Brain pericyte (primary cell): ENCODE results near the gene LRRN2.
"Not testable (repeated sequence)": the region's sequence is repeated elsewhere in the genome, so short reads cannot be mapped to it uniquely, and the experiment has no call there.

Experiments
- DNase-seq: peaks from one replicate; pipeline ENCODE4 v3.0.0-alpha.2; 2012; ENCODE audit warnings: low read depth, low spot score

LRRN2 gene

DNA sequence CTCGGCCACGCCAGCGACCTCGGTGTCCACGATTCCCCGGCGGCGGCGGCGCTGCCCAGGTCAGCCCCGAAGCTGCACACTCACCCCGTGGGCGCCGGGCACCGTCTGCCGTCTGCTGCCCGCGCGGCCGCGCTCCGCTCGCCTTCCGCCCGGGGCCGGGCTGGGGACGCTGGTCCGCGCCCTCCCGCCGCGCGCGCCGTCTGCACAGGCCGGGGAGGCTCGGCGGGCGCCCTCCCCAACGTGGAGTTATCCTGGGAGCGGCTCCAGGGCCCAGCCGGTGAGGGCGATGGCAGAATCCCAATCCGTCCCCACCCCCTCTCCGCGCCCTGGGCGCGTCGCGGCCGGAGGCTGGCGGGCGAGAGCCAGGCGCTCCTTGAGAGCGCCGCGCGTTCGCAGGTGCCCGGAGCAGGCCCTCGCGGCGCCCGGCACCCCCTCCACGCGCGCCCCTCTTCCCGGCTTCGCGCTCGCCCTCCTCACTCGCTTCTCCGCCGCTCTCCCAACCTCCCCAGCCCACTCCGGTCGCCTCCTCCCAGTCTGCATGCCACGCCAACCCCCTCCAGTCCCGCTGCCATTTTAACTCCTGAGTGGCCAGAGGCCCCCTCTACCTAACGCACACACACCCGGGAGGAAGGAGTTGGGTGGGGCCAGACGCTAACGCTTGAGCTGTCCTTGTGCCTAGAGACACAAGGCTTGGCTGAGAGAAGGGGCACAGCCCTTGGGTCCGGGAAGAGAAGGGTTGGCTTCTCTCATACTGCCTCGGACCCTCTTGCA is at the start of gene LRRN2:
LRRN2 (minus strand) TSS at position 503 of the 771 bp plus-strand sequence. CDS start 65,746 bp downstream, outside the sequence.
- DNase-seq, result no peak

DNA sequence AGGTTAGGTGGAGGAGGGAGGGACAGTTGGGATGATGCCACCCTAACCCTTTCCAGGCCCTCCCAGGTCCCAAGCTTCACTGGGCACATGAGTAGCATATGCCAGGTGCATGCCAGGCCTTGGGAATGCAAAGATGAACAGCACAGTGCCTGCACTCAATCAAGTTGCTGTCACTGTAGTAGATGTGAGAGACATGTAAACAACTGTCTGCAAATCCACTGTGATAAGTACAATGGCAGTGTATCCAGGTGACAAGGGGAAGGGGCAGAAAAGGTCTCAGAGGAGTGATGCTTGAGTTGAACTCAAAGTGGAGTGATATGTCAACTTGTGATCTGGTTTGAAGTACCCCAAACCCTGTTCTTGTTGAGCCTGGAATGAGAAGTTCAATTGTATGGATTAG is 49.5 kb upstream of the LRRN2 start:
- no peak for DNase-seq

DNA sequence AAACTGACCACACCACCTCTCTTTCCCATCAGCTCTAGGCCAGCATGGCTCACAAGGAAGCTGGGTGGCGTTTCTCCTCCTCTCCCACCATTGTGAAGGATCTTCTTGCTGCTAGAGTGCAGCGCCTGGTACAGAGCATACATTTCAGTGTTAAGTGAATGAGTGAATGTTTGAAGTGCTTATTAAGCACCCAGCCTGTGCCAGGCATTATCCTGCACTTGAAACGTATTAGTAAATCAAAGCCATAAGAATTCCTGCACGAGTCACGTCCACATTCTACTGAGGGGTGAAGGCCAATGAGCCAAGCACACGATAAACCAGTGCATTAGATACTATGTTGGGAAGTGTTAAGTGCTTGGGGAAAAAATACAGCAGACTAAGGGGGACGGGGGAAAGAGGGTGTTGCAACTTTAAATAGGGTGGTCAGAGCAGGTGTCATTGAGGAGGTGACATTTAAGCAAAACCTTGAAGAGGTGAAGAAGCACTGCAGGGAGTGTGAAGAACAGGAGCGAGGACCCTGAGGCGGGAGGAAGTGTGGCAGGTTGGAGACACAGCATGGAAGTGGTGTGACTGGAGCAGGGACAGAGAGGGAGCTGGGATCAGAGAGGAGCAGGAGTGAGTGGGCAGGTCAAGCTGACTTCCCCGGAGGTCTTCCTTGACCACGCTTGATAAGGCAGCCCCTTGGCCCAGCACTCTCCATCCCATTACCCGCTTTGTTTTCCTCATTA is 48.5 kb upstream of the LRRN2 start:
- DNase-seq, result no peak

DNA sequence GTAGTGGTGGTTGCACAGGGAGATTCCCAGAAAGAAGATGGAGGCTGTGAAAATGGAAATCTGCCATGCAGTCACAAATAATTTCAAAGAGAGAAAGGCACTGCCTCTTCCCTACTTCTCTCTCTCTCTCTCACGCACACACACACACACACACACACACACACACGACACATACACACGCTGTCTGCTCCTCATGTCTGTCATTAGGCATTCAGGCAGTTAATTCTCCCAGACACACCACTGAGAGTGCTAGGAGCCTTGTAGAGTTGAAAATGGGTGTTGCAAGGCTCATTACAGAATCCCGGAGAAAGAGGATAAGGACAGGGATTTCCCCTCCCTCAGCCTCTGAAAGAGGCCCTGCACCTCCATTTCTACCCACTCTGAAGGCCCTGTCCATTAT is 47.8 kb upstream of the LRRN2 start:
- DNase-seq, result no peak

DNA sequence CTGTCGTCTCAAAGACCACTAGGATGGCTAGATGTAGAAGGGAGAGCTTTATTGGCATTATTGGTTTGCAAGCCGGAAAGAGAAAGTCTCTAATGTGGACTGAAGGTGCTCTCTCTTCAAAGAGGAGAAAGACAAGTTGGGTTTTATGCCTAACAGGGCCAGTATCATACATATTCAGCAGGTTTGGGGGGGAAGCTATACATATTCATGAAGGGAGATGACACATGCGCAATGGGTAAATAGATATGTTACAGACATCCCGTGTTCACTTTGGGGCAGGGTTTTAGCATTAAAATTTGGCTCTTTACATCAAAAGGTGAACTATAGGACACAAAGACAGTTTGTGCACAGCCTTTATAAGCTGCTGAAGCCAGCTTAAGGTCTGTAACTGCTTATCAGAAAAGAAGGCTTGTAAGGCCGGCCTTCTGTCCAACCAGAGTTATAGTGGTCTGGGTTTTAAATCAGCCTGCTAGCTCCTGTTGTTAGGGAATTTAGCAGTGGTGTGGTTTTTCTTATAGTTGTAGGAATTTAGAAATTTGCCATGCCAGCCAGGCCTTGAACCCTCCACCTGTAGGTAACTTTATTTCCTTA is 46.5 kb upstream of the LRRN2 start:
- DNase-seq, result no peak

DNA sequence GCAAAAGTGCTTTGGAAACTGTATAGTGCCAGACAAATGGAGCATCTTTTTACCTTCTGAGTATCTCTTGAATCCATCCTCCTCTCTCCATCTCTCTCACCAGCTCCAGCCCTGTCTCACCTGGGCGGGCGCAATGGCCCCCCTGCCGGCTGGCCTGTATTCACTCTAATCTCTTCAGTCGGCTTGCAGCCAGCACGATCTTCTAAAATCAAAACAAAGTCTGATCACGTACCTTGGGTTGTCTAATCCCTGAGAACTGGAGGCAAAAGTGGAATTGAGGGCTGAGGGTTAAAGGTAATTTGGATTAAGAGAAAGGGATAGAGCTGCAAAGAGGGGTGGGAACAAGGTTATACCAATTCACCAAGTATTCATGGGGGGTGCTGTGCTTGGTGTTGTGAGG is 46.0 kb upstream of the LRRN2 start:
- DNase-seq, result no peak

DNA sequence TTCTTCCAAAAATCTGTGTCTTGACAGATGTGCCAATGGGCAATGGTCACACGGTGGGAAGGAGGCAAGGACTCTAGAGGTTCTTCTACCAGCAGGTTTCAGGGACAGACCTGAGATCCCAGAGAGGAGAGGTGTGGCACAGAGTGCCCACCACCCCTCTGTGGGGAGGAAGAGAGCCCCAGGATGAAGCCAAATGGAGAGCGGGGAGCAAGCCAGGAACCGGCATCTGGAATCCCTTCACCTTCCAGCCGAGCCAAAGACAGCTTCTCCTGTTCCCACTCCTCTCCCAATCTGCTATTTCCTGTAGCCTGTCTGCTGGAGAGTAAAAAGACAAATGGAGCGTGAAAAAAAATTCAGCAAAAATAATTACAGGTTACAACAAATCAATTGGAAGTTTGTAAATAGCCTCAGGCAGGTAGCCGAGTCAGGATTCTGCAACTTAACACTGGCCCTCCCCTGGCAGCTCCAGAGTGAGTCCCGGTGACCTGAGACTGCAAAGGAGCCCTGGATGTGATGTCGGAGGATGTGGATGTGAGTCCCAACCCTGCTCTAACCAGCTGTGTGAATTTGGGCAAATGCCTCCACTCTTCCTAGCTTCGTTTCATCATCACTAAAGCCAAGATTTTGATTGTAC is 45.4 kb upstream of the LRRN2 start:
- DNase-seq, result no peak

DNA sequence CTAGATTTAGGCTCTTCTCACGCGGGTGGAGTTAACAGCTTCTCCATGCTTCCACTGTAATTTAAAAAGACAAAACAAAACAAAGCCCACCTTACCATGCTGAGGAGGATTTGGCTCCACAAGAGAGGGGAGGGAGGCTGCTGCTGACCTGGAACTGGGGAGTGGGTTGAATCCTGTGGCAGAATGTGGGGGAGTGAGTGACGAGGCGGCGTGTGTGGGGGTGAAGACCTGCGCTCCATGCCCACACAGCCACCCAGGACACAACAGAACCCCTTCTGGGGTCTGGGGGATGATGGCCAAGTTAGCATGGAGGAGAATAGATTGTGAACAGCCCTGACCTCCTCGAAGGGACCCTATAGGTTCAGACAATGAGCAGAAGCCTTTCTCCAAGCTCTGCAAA is 44.0 kb upstream of the LRRN2 start:
- DNase-seq, result no peak

DNA sequence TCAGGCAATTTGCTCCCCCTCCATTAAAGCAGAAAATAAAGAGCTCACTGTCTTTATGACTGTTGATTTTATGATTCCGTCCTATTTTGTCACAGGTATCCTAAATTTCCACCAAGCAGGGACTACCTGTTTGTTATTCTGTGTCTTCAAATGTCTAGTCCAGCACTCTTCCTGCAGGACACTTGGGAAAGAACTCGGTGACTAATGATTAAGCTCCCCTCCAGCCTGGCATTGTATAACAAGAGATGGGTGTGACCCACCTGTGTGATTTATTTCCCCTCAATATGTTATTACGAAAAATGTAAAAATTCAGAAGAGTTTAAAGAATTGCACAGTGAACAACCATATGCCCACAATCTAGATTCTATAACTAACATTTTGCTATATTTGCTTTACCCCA is 42.9 kb upstream of the LRRN2 start:
- DNase-seq, result no peak

DNA sequence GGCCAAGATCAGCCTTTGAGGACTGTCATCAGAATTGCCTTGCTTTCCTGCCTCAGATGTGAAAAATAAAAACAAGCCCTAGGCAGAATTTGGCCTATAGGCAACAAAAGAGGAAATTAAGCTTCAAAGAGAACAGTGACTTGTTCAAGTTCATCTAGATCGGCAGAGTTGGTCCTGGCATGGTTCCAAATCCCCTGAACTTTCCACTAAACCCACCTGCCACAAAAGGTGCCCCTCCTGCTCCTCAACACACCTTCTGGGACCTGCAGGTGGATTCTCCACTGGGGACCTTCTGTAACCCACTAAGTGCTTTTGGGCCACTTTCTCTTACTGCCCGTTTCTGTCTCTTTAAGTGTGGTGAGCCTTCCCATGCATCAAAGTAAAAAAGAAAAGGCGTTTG is 42.5 kb upstream of the LRRN2 start:
- no peak for DNase-seq

DNA sequence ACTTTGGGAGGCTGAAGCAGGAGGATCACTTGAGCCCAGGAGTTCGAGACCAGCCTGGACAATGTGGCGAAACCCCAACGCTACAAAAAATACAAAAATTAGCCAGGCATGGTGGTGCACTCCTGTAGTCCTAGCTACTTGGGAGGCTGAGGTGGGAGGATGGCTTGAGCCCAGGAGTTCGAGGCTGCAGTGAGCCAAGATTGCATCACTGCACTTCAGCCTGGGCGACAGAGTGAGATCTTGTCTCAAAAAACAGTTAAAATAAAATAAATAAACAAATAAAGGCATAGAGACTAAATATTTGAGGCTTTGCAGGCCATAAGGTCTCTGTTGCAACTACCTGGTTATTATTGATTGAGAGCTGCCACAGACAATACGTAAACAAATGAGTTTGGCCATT is 41.9 kb upstream of the LRRN2 start:
- not testable (repeated sequence) for DNase-seq

DNA sequence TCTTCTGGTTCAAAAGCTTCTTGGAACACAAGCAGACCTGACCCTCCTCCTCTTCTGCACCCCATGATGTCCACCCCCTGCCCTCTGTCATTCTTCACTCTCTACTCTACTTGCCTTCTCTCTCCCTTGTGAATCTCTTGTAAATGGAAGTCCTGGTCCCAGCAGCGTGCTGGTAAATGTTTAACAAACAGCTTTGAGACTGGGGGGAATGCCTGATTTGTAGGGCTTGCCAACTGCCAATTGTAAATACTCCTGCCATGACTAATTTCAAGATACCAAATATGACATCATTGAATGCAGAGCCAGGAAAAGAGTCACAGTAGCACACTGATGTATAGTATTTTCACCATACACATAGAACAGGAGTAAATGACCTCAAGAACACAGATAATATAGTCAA is 40.9 kb upstream of the LRRN2 start:
- no peak for DNase-seq

DNA sequence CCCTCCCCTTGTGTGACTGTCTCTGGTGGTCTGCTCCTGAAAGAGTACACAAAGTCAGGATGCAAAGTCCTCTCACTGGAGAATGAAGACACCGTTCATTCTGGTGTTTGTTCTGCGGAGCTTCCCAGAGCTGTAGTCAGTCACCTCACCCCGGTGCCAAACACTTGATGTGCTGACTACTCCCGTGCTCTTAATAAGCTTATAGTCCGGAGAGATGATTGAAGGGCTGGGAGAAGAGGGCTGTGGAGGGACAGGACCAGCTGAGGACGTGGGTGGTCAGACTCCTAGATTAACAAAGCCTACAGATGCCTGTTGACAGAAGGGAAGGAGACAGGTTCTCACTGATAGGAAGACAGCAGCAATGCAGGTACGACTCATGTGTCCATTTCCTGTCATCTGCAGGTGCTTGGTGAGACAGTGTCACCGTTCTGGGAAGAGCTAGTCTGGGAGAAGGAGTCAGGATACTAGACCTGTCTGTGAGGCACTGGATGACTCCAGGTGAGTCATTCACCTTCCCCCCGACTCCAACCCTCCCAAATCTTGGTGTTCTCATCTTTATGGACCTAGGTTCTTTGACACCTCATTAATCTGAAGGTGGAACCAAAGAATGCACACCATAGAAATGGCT is 40.4 kb upstream of the LRRN2 start:
- no peak for DNase-seq

DNA sequence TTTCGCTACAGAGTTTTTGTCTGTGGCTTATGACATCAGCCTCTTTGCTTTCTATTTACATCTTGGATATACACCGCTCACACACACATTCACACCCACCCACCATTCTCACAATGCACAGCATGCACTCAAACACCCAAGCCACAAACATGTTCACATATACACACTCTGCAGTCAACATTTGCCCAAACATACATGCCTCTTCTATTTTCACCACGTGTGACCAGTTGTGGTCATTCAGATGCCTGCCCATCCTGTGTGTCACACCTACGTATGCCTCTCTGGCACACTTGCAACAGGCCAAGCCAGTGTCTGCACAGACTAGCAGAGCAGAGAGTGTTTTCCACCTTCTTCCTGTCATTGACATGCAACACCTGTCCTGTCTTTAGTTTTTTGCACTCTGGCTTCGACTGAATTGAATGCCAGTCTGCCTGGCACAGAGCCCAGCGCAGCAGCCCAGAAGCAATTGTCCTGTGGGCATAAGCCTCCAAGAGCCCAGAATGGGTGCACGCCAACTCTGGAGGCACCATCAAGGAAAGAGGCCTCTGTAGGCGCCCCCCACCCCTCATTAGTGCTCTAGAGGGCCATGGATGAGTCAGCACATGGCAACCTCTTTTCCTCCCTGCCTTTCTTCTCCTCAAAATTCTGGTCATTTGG is 37.7 kb upstream of the LRRN2 start:
- no peak for DNase-seq

DNA sequence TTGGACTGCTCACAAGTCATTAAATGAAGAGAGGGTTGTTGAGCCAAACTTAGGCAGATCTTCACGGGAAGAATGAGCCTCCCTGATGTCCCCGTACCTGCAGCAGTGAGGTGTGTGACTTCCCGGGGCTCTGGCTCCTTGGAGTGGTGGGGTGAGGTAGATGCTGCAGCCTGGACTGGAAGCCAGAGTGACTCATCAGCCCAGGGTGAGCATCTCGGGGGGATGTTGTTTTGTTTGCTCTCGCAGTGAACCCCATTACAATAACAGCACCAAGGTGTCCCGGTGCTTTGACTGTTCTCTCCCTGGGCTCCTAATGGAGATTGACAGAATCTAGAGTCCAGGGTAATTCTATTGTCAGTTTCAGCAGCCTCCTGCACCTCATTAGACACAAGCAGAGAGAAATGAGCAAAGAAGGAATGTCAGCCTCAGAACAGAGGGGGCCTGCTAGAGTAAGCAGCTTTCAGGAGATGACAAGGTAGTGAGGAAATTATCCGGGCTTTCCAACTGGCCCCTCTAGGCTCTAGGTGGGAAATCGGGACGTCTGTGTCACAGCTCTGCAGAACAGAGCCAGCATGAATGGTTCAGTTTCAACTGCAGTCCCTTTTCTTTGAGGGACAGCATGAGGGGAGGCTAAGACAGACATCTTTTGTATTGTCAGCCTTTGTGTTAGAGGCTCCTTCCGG is 36.0 kb upstream of the LRRN2 start:
- DNase-seq, result no peak

DNA sequence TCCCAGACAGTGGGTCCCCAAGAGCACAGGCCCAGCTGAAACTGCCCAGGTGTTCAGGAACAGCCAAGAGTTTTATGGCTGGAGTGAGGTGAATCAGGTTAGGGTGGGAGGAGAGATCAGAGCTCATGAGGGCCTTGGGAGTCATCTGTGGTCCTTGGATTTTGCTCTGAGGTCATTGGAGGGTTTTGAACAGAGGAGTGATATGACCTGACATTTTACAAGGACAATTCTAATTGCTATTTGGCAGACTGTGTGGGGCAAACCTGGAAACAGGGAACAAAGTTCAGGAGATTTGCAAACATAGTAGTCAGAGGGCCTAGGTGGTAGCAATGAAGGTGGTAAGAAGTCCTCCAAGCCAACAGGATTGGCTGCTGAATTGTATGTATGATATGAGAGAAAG is 31.1 kb upstream of the LRRN2 start:
- DNase-seq, result no peak

DNA sequence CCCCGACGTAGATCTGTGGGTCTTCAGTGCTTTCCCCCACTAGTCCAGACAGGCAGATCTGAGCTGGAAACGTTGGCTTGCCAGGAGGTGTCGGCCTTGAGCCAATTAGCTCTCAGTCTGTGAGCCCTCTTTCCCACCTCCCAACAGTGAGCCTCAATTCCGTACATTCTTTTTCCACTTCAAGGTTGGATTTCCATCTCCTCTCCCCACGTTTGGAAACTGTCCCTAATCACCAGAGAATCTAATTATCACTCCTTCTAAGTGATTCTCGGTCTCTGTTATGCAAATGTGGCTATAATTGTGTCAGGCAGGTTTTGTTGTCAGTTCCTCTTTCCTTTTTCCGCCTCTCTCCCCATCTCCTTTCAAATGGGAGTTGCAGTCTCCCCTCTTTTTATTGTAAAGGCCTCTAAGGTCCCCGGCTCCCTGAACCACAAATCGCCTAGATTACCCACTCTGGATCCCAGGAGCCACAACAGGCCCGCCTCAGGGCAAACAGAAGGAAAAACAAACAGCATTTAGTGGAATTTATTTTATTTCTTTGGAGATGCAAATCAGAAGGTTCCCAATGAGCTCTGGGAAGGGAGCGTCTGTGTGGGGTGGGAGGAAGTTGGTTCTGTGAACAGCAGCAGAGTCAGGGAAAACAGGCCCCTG is 29.4 kb upstream of the LRRN2 start:
- DNase-seq, result no peak

DNA sequence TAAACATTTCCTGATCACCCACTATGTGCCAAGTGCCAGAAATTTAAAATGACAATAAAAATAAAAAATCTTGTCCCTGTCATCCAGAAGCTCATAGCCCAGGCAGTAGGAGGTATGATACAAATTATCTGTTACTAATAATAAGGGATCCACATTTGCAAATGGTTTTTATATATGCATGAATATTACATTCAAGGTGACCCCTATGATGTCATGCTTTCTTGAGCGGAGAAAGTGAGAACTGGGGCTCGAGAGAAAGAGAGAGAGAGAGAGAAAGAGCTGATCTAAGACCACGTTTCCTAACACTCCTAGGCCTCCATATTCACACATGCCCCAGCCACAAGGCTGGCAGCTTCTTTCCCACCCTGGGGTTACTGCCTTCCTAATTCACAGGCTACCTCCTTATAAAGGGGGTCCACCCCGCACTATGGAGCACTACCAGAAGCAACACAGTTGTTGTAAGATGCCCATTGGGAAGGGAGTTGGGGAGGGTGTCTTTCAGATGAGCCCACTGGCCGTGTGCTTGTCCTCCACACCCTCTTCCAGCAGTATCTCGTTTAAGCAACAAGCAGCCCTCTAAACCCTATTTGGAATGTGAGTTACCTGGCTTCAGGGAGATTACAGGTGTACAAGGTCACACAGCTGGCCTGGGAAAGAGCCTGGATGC is 28.8 kb upstream of the LRRN2 start:
- no peak for DNase-seq

DNA sequence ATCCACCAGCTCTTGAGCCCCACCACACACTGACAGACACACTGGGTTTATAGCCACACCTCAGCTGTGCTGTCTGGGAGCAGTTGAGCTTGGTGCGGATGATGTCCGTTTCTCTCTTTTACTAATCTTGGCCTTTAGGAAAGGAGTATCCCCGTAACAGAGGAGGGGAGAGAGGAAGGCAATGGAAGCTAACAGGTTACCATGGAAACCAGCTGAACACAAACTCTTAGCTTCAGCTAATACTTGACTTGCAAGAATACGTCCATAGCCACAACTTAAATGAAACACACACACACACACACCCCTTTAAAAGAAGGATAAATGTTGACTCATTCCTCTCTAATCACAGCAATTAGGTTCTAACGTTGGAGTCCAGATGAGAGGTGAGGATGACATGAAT is 28.0 kb upstream of the LRRN2 start:
- no peak for DNase-seq
